Activated CD4-positive, alpha-beta T cell treated with anti-CD3 and anti-CD28 coated beads for 48 hours (primary cell): ENCODE results near the gene TNF.
A peak's percentile ranks its signal among the peaks of the same experiment; 100 is the strongest.

Experiments used
- DNase-seq: peaks from one replicate; pipeline ENCODE4 v3.0.0-alpha.2; 2020

The TNF gene

GRCh38 chr6:31545291-31545690, 30.1 kb upstream of the TNF start:
- DNase-seq: no peak

- DNase-seq: peak; percentile 95
These were observed 28.9 kb upstream of the TNF start, which contains the start of gene ATP6V1G2 for GRCh38 chr6:31546339-31546957. ATP6V1G2 (minus strand) TSS chr6:31546608; CDS start chr6:31546559, 49 bp downstream.

GRCh38 chr6:31546958-31547726, 28.2 kb upstream of the TNF start, which contains the start of gene NFKBIL1:
NFKBIL1 (plus strand) TSS chr6:31547608; CDS start chr6:31547695, 87 bp downstream.
- peak; percentile 95 for DNase-seq

GRCh38 chr6:31547727-31548543, 27.4 kb upstream of the TNF start:
- no peak for DNase-seq

GRCh38 chr6:31548544-31548873, 26.9 kb upstream of the TNF start:
- no peak for DNase-seq

- DNase-seq: peak; percentile 72
These were observed 24.0 kb upstream of the TNF start for GRCh38 chr6:31551371-31551770.

- DNase-seq: no peak
These were observed 19.1 kb upstream of the TNF start for GRCh38 chr6:31556307-31556706.

- DNase-seq: no peak
These were observed 17.7 kb upstream of the TNF start for GRCh38 chr6:31557443-31558317.

- DNase-seq: no peak
These were observed 17.1 kb upstream of the TNF start for GRCh38 chr6:31558318-31558625.

GRCh38 chr6:31558631-31559500, 16.5 kb upstream of the TNF start:
- DNase-seq: peak; percentile 79

GRCh38 chr6:31559606-31559957, 15.8 kb upstream of the TNF start:
- DNase-seq: no peak

GRCh38 chr6:31559958-31560696, 15.2 kb upstream of the TNF start:
- peak; percentile 71 for DNase-seq

- DNase-seq: no peak
These were observed 14.7 kb upstream of the TNF start for GRCh38 chr6:31560697-31561058.

GRCh38 chr6:31567531-31568370, 7.6 kb upstream of the TNF start:
- DNase-seq: peak; percentile 63

- DNase-seq: peak; percentile 81
These were observed 6.8 kb upstream of the TNF start for GRCh38 chr6:31568537-31568961.

GRCh38 chr6:31569861-31570536, 5.4 kb upstream of the TNF start:
- DNase-seq: no peak

GRCh38 chr6:31572041-31572911, 3.1 kb upstream of the TNF start, which contains the start of gene LTA:
LTA (plus strand) TSS chr6:31572289; CDS start chr6:31572743, 454 bp downstream.
- peak; percentile 89 for DNase-seq
